Hematopoietic multipotent progenitor cell treated with erythropoietin and hydrocortisone succinate and interleukin-3 and kit ligand, for 8 days (in vitro differentiated cells): Measurements from ENCODE around the gene LRRC38.

Experiments used
- DNase-seq: peaks from one replicate; pipeline ENCODE4 v3.0.0-alpha.2; 2015

The LRRC38 gene

DNA sequence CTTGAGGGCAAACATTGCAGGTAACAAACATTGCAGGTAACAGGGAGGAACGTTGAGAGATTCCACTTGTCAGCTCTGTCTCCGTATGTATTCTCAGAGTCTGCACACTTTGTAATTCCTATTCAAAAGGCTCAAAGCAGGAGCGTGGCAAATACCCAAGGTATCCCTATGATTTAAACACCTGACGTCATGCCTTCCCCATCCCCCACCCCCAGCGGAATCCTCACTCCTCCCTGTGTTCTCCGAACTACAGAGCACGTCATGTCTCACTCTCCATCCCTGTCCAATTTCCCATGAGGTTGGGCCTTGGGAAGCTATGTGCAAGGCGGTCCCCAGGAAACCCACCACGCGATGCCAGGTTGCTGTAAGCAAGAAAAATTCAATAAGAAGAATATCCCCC, 2.8 kb upstream of the LRRC38 start:
- DNase-seq: no peak

DNA sequence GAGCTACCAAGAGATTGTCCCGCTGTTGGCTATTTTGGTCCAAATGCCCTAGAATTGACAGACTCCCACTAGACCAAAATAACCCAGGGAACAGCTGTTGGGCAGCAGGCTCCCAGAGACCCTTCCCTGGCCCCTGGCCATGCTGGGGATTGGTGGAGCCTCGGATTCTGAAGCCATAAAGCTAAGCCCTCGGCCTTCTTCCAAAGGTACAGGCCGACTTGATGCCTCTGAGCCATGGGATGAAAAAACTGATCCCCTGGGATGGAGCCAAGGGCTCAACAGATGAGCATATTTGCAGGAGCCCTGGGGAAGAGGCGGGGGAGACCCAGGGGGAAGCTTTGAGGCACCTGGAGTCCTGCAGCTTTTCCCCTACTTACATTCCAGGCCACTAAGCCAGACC, 1.0 kb upstream of the LRRC38 start:
- DNase-seq: no peak

DNA sequence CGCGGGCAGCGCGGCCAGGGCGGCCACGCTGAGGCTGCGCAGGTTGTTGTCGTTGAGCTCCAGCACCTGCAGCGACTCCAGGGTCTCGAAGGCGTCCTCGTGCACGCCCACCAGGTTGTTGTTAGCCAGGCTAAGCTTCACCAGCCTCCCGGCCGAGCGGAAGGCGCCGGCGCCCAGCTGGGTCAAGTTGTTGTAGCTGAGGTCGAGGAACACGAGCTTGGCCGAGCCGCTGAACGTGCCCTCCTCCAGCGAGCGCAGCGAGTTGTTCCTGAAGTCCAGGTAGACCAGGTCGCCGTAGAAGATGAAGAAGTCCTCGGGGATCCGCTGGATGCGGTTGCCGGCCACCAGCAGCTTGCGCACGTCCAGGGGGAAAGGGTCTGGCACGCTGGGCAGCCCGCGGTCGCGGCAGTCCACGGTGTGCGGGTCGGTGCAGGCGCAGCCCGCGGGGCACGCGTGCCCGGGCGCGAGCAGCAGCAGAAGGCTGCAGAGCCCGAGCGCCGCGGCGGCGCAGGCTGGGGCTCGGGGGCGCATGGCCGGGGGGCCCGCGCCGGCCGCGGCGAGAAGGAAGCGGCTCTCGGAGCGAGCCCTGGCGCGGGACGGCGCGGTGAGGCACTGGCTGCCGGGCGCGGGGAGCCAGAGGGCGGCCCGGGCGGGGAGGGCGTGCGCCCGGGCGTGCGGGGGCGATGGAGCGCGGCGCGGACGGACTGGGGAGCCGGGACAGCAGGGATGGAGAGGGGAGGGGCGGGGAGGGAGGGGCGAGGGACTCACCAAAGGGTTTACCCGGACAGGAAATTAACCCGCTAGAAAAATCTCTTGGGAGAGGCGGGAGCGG, 524 bp downstream of the LRRC38 start:
- no peak for DNase-seq

DNA sequence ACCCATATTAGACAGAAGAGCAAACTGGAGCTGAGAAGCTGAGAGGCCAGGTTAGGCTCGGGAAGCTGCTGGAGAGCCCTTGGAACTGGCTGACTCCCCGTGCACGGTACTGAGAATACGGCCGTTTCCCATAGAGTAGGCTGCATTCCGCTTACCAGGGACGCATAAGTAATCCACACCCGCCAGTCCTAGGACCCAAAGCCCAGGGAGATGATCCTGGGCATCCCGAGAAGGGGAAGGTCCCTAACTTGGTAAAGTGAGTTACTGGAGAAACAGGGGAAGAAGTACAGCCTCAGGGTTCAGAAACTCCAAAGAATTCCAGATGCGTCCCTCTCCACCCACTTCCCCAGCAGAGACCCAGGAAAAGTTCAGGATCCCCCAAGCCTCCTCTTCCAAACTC, 1.3 kb downstream of the LRRC38 start:
- DNase-seq: no peak

DNA sequence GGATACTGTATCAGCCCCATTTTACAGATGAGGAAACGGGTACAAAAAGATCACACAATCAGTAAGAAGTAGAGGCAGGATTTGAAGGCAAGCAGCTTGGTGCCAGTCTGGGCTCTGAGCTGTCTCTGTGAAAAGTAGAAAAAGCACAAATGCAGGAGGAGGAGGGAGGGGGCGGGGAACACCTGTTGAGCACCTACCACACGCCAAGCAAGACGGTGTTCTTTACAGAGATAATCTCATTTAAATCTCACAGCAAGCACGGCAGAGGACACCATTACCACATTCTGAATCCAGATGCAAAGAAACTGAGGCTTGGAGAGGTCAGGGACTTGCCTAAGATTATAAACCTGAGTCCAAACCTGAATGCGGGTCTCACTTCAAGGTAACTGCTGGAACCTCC, 3.3 kb downstream of the LRRC38 start:
- DNase-seq: no peak

DNA sequence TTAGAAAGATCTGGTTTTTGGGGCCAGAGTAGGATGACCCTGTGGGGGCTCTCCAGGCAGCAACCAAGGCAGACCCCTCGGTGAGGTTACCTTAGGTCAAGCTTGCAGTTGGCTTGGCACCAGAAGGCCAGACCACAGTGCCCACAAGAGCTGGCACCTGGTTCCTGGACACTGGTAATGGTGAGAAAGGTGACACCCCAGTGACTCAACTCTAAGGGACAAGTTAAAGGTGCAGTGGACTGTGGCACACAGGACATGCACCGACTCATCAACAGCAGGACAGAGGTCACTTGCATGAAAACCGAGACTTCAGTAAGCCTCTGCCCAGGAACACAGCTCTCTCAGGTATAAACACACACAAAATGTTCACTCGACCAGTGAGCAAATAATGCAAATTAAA, 6.7 kb downstream of the LRRC38 start:
- no peak for DNase-seq

DNA sequence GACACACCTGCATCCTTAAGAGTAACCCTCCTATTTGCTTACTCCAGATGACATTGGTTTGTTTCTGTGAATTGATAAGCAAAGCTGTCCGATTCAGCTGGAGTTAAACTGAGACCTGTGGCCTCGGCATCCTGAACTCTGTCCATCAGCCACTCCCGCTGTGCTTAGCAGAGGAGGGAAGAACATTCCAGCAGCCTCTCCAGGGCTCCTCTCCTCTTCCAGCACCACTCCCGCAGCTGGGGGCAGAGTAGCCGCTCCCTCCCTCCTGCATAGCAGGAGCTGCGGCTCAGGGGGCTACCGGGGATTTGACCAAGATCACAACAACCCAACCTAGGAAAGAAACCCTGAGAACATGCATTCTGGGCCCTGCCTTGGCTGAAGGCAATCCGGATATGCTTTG, 8.8 kb downstream of the LRRC38 start:
- no peak for DNase-seq

DNA sequence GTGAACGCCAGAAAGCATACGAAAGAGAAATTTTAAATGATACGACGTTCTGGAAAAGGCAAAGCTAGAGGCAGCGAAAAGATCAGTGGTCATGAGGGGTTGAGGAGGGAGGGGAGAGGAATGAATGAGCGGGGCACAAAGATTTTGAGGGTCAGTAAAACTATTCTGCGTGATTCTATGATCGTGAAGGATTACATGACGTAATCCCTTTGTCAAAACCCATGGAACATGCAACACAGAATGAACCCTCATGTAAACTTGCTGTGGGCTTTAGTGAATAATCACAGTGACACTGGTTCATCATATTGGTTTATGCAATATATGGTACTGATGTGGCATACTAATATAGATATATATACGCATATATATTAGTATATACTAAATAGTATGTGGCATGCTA, 13.0 kb downstream of the LRRC38 start:
- no peak for DNase-seq

DNA sequence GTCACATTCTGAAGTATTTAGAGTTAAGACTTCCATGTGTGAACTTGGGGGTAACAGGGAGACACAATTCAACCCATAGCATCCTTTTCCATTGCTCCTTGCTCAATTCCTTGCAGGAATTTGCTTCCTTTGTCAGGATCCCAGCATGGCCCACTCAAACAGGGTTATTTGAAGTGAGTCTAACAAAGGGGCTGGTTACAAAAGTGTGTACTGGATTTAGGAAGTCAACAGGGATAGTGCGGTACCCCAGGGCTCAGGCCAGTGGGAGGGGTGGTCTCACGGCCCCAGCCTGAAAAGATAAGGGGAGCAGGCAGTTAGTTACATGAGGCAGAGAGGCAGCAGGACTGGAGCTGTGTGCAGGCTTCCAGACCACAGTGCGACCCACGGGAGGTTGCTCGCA, 14.4 kb downstream of the LRRC38 start:
- no peak for DNase-seq

DNA sequence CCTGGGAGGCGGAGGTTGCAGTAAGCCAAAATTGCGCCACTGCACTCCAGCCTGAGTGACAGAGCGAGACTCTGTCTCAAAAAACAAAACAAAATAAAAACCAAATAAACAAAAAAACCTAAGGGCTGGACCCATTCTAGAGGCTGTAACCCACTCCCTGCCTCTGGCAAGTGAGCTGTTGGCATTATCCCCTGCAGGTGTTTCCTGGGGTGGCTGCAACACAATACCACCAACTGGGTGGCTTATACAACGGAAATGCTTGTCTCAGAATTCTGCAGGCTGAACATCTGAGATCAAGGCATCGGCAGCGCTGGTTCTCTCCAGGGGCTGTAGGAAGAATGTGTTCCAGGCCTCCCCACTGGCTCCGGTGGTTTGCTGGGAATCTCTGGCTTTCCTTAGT, 15.2 kb downstream of the LRRC38 start:
- no peak for DNase-seq

DNA sequence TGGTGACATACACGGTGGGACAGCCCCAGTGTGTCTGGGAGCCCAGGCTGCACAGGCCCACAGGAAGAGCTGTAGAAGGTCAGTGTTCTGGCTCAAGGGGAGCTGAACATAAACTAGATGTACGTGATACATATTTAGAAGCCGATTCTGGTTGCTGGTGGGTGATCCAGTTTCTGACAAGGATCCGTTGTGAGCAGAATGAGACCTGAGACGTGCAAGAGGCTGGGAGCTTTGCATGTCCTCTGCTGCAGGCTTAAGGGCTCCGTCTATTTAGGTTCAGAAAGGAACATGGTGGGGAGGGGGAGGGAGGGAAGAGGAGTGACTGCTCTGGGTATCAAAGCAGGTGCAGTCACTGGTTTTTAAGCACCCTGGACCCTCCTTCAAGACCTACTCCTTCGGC, 18.6 kb downstream of the LRRC38 start:
- no peak for DNase-seq

DNA sequence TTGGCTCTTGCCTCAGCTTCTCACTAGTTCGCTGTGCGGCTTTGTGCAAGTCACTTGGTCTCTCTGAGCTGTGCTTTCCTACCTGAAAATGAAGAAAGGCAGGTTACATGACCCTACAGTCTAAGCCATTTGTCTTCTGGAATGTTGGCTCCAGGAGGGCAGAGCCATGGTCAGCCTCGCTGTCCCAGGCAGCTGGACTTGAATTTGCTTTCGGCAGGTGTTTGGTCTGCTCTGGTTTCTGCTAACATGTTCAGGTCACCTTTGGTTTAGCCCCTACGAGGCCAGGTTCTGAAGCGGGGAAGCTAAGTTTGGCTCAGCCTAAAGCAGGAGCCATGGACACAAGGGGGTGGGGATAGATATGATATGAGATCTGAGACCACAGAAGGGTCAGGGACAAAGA, 19.1 kb downstream of the LRRC38 start:
- no peak for DNase-seq

DNA sequence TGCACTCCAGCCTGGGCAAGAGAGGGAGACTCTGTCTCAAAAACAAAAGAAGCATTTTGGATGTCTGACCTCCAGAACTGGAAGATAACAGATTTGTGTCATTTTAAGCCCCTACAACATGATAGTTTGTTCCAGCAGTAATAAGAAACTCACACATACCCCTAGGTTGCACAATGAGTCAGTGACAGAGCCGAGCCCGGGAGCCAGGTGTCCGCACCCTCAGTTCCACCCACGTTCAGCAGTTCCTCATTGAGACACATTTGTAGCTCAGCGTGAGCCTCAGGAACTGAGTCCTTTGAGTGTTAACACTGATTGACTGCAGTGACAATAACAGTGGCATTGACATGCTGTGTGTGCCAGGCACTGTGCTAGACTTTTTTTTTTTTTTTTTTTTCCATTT, 19.8 kb downstream of the LRRC38 start:
- no peak for DNase-seq

DNA sequence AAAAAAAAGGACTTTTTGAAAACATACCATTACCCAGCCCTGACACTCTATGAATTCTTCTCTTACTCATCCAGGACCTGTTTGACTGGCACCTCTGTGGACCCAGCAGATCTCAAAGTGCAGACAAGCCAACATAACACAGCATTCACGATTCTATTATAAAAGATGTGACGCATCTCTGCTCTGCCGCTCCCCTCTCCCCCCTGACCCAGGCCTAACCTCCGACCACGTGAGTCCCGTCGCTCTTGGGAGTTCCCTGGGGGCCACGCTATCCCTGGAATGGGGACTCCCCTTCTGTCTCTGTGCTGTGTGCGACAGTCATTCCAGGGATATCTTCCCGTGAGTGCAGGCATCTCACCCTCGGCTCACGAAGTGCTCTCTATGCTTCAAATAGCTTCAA, 21.1 kb downstream of the LRRC38 start:
- DNase-seq: no peak

DNA sequence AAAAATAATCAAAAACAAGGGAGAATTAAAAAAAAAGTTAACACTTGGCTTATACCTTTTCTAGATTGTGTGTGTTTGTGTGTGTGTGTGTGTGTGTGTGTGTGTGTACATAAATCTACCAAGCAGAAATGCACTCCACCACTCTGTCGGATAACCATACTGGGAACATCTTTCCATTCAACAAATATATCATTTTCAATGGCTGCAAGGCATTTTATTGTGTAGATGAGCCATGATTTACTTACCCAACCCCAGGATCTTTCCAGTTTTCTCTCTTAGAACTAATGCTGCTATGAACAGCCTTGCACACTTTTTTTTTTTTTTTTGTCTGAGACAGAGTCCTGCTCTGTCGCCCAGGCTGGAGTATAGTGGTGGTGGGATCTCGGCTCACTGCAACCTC, 25.8 kb downstream of the LRRC38 start:
- DNase-seq: no peak

DNA sequence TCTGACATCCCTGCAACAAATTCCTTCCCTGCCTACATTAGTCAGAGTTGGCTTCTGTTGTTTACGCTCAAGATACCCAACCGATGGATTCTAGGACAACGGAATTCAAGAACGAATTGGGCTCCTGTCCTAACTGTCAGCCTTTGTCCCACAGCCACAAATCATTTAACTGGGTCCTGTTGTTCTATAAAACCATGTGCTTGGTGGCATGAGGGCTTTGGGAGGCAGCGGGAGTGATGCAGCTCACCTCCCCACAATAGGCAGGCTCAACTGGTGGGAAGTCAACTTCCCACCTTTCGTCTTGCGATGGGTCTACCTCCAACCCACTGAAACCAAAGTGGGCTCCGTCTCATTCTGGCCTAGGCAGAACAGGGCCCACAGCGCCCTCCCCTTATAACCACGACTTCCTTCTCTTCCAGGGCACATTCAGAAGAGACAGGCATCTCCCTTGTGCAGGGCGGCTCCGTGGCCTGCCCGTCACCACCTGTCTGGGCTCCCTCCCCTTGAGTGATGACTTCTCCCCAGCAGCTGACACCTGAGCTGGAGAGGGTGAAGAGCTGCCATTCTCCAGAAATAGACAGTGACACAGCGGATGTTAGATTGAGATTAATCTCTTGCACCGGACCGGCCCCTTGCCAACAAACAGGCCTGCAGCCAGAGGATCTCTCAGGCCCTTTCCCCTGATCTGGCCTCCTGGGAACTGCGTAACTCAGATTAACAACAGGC, 26.5 kb downstream of the LRRC38 start:
- DNase-seq: no peak

DNA sequence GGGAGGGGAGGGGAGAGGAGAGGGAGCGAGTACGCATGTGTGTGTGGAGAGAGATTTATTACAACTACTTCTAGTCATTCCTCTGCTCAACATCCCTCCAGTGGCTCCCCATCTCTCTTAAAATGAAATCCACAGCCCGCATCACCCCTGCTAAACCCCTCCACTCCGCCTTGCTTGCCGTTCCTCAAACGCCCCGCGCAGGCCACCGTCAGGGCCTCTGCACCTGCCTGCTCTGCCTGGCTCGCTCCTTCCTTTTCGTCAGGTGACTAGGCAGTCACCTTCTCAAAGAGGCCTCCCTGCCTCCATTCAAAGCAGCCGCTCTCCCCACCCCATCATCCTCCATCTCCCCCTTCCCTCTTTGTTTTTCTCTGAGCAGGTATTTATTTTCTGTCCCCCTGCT, 29.9 kb downstream of the LRRC38 start:
- no peak for DNase-seq

DNA sequence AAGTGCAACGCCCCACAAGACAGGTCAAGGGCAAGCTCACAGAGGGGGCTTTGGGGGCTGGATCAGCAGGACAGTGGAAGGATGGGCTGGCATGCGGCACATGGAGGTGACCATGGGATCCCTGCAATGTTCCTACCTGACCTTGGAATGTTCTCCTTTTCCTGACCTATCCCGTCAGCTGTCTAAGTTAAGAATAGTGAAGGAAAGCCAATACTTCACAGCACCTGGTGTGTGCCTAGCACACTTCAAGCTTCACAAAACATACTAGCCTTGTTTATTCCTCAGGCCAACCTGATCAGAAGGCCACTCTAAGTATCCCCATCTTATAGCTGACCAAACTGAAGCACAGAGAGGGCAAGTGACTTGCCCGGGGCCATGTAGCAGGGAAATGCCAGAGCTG, 31.2 kb downstream of the LRRC38 start:
- DNase-seq: no peak

DNA sequence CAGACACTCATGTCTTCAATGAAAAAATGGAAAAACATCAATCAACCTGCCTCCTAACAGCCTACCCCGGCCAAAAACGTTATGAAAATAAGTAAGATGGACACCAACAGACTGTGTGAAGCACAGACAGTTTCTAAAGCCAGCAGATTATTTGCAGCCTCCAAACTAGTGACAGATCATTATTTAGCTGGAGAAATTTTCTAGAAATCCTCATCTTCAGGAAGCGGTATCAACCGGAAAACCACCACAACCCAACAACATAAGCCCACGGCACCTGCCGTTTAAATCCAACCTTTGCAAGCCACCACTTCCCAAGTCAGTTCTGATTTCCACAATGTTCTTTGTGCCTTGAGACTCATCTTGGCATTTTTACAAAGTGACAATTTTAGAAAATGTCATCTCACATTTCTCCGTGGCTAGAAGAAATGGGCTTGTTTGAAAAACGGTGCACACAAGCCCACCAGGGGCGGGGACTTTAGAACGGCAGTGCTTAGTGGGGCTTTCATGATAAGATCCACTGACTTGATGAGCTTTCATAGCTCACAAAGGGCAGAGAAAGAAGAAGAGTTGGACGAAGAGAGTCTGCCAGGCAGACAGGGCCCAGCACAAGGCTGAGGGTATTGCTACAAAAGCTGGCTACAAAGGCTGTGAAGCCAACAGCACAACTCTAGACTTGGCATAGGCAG, 34.5 kb downstream of the LRRC38 start:
- DNase-seq: no peak

DNA sequence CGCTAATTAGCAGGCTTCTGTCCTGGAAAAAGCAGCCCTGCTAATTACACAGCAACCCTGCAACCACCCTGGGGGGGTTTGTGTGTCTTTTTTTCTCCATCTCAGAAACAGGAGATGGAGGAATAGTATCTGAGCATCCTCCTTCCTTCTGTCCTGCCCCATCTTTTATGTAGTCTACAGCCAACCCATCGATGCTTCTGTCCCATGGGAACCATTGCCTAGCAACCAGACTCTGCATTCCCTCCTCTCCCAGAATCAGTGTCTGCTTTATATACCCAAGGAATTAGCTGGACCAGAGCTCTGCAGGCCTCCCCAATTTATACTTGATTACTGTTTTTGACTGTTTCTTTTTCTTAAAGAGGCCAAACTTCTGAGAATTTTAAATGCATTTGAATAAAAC, 35.1 kb downstream of the LRRC38 start:
- DNase-seq: no peak

DNA sequence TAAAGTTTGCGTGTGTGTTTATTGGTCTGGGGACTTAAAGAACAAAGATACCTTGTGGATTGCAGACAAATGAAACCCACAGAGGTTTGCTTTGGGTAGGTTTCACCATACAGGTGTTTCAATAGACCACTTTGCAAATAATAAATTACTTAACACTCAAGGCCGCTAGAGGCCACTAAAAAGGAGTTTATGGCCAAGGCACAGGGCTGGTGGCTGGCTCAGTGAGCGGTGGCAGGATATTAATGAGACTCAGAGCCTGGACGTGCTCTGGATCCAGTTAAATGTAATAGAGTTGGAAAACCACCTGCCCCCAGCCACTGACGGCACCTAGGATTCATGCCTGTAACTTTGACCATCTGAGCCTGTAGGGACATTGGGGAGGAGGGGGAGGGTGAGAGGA, 44.5 kb downstream of the LRRC38 start:
- no peak for DNase-seq

DNA sequence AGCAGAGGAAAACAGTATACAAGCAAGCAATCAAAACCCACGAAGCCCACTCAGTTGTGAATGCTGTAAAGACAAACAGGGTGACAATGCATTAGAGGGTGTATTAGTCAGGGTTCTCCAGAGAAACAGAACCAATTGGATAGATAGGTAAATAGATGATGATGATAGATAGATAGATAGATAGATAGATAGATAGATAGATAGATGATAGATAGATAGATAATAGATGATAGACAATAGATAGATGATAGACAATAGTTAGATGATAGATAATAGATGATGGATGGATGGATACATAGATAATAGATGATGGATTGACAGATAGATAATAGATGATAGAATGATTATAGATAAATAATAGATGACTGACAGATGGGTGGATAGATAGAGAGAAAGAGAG, 48.3 kb downstream of the LRRC38 start:
- no peak for DNase-seq

DNA sequence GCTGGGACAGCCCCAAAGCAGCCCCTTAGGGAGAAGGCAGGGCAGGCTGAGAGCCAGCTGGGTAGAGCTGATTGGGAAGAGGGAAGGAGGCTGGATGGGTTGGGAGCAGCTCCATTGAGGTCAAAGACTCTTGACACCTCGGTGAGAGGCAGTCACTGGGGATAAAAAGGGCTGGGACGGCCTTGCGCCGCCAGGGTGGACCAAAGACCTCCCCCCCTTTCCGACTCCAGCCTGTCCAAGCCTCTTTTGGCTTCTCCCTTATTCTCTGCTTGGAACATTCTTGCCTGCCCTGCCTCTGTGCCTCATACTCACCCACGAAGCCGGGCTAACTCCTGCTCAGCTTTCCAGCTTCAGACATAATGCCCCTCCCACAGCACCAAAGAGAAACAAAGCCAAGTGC, 51.1 kb downstream of the LRRC38 start:
- no peak for DNase-seq

DNA sequence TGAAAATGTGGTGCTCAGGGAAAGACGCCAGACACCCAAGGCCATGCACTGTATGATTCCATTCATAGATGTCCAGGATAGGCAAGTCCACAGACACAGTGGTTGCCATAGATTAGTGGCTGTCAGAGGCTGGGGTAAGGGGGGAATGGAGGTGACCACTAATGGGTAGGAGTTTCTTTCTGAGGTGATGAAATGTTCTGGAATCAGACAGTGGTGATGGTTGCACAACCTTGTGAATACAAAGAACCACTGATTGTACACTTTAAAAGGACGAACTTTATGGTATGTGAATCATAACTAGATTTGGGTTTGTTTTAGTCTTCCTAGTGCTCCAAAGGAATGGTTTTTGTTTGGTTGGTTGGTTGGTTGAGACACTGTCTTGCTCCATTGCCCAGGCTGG, 51.8 kb downstream of the LRRC38 start:
- no peak for DNase-seq
